GM12878 (cell line): ENCODE data around the gene GRIK3. TPM values are rescaled to one million over a fixed set of nuclear protein-coding genes. Genes with fewer than 3 reads are reported as not detected.

Experiments
- ATAC-seq: fragments of 200-7000 bp; cut with Tn5 transposase; 3 replicates; pipeline ENCODE4 v1.9.1; 2020; ENCODE audit warnings: mild to moderate bottlenecking, moderate library complexity
- BruUV-seq: library from RNA; stranded (reverse); fragments of 400-500 nt; replicated peaks from 2 replicates; lab custom pipeline; 2021; lab: Mats Ljungman, UMichigan
- CTCF ChIA-PET: fragments of 300-600 bp; sonication (Branson Sonifier 250); formaldehyde crosslinking; extraction: SDS; loops from one replicate; lab custom pipeline; 2021; ENCODE audit warnings: inconsistent platforms; lab: Yijun Ruan, JAX
- POLR2A ChIA-PET: fragments of 350-600 bp; formaldehyde crosslinking; extraction: SDS; loops from one replicate; lab custom pipeline; 2021; ENCODE audit warnings: inconsistent platforms; lab: Charles Lee
- RAD21 ChIA-PET: fragments of 300-600 bp; sonication (Branson Sonifier 250); formaldehyde crosslinking; loops from one replicate; lab custom pipeline; 2023; ENCODE audit warnings: antibody characterized with exemption; ENCODE audit not compliant: unreplicated experiment; lab: Charles Lee
- SMC1A ChIA-PET: fragments of 300-600 bp; sonication (Branson Sonifier 250); formaldehyde crosslinking; loops from one replicate; lab custom pipeline; 2023; ENCODE audit not compliant: unreplicated experiment, uncharacterized antibody; lab: Charles Lee
- DNase-seq: peaks from one replicate; pipeline ENCODE4 v3.0.0-alpha.2; 2011; ENCODE audit warnings: low read depth, low spot score
- FAIRE-seq: peaks from 3 replicates; lab custom pipeline; 2011; peaks lifted over from hg19 to GRCh38; lab: Jason Lieb, UNC
- H2AFZ ChIP-seq: 2 replicates; pipeline ENCODE4 v1.6.0; 2011; ENCODE audit warnings: low read depth, low read length, control low read depth; ENCODE audit not compliant: control insufficient read depth
- H3K27ac ChIP-seq: 2 replicates; pipeline ENCODE4 v1.5.1; 2011; ENCODE audit warnings: control low read depth; ENCODE audit not compliant: control insufficient read depth, insufficient read depth
- H3K27me3 ChIP-seq, 2 experiments: replicated peaks in 1 of 2; 2 replicates each; pipeline versions ENCODE4 v1.6.0 to v1.6.1; 2011; ENCODE audit warnings: low read length in 1 of 2; ENCODE audit not compliant: control insufficient read depth in 2 of 2, insufficient read depth in 2 of 2
- H3K36me3 ChIP-seq, 2 experiments: 2 replicates each; pipeline ENCODE4 v1.5.1; 2011; ENCODE audit warnings: low read length in 1 of 2; ENCODE audit not compliant: control insufficient read depth in 2 of 2, insufficient read depth in 2 of 2
- H3K4me1 ChIP-seq: 2 replicates; pipeline ENCODE4 v1.6.1; 2011; ENCODE audit warnings: mild to moderate bottlenecking, low read length, moderate library complexity, mixed read lengths; ENCODE audit not compliant: control insufficient read depth, insufficient read depth
- H3K4me2 ChIP-seq: 2 replicates; pipeline ENCODE4 v1.6.0; 2011; ENCODE audit warnings: control low read depth; ENCODE audit not compliant: control insufficient read depth, insufficient read depth
- H3K4me3 ChIP-seq: fragments of 200-600 bp; sonication (generic); 2 replicates; pipeline ENCODE4 v1.5.1; 2016
- H3K79me2 ChIP-seq: 2 replicates; pipeline ENCODE4 v1.6.0; 2011; ENCODE audit warnings: low read length; ENCODE audit not compliant: control insufficient read depth, insufficient read depth
- H3K9ac ChIP-seq: 2 replicates; pipeline ENCODE4 v1.8.0; 2011; ENCODE audit warnings: low read length, control low read depth, mixed read lengths; ENCODE audit not compliant: control insufficient read depth, insufficient read depth
- H3K9me3 ChIP-seq: replicated peaks from 3 replicates; pipeline ENCODE4 v1.5.1; 2011; ENCODE audit warnings: mild to moderate bottlenecking, low read length; ENCODE audit not compliant: control insufficient read depth, insufficient read depth
- H4K20me1 ChIP-seq: 2 replicates; pipeline ENCODE4 v1.6.0; 2011; ENCODE audit not compliant: control insufficient read depth, insufficient read depth
- CBX3 ChIP-seq: fragments of 200-600 bp; sonication (generic); IDR thresholded peaks from 2 replicates; pipeline ENCODE4 v1.6.1; 2016; ENCODE audit warnings: low read depth, borderline replicate concordance
- EP300 ChIP-seq, 2 experiments: fragments of 150-350 bp in 1 of 2; IDR thresholded peaks; 2 replicates each; pipeline ENCODE4 v1.6.1; 2011 to 2012; ENCODE audit warnings: low read depth in 2 of 2, low read length in 2 of 2, borderline replicate concordance in 1 of 2, improper control_type of control experiment in 1 of 2, inconsistent platforms in 1 of 2; ENCODE audit not compliant: control insufficient read depth in 1 of 2
- ESRRA ChIP-seq: IDR thresholded peaks from 2 replicates; pipeline ENCODE4 v1.6.1; 2012; ENCODE audit warnings: mild to moderate bottlenecking, low read length, improper control_type of control experiment
- IRF5 ChIP-seq: fragments of 450-650 bp; IDR thresholded peaks from 2 replicates; pipeline ENCODE4 v1.6.1; 2017; ENCODE audit warnings: borderline replicate concordance
- MTA2 ChIP-seq: fragments of 450-650 bp; IDR thresholded peaks from 2 replicates; pipeline ENCODE4 v1.6.1; 2016; ENCODE audit warnings: low read depth, mild to moderate bottlenecking, moderate library complexity
- RFX5 ChIP-seq: IDR thresholded peaks from 2 replicates; pipeline ENCODE4 v1.6.1; 2011; ENCODE audit warnings: low read depth, low read length, improper control_type of control experiment
- ZNF207 ChIP-seq: fragments of 450-650 bp; IDR thresholded peaks from 2 replicates; pipeline ENCODE4 v1.6.1; 2014; ENCODE audit warnings: antibody characterized with exemption, mild to moderate bottlenecking, borderline replicate concordance
- ZNF274 ChIP-seq: IDR thresholded peaks from one replicate; pipeline ENCODE4 v1.8.0; 2011; ENCODE audit not compliant: insufficient read length, insufficient read depth
- ZNF622 ChIP-seq: fragments of 450-650 bp; IDR thresholded peaks from 2 replicates; pipeline ENCODE4 v1.6.1; 2017; ENCODE audit warnings: mild to moderate bottlenecking, inconsistent platforms
- WGBS: methylation state at CpG from one replicate; pipeline ENCODE4 v1.1.6; 2016; ENCODE audit warnings: low lambda C conversion rate; ENCODE audit not compliant: insufficient replicate concordance, insufficient coverage; ENCODE audit errors: missing lambda C conversion rate; 5-methylcytosine and 5-hydroxymethylcytosine counted together
- in situ Hi-C: fragments of 300-500 bp; cut with MboI; formaldehyde crosslinking; loops from 9 replicates; pipeline ENCODE4 v1.14.3; 2018; ENCODE audit warnings: mixed read lengths
- intact Hi-C: fragments of 100-400 bp; cut with micrococcal nuclease; formaldehyde crosslinking; loops from one replicate; pipeline ENCODE4 v1.14.2; 2022; ENCODE audit not compliant: unreplicated experiment
- polyA plus RNA-seq, 11 experiments: library from polyadenylated mRNA; depleted of rRNA in 4 of 11; unstranded in 6 of 11; stranded (reverse) in 5 of 11; fragments of >200 nt; fragmentation: Nextera tagmentation in 4 of 11; fragmentation: Illumina TruSeq in 1 of 11; extraction: Ambion mirVana in 4 of 11; extraction: Trizol in 1 of 11; gene quantifications; 1 replicate in 1 of 11; 2 replicates in 10 of 11; pipeline versions ENCODE4 v1.2.1 to v1.2.3, GENCODE V29; 2011 to 2016; ENCODE audit warnings: inconsistent platforms in 2 of 11, missing spikeins in 2 of 11, low read depth in 1 of 11
- total RNA-seq, 4 experiments: library from RNA; depleted of rRNA in 3 of 4; stranded (reverse); fragments of >200 nt in 3 of 4; fragmentation: Illumina TruSeq in 1 of 4; extraction: Trizol in 1 of 4; gene quantifications; 2 replicates each; pipeline versions ENCODE4 v1.2.1 to v1.2.3, GENCODE V29; 2013 to 2021

GRIK3 gene
- total and polyA plus RNA-seq, 10 of the 15 experiments (the other 5 are each of a cell fraction or from before 2014, with no cell fraction given) = not detected

- no peaks in the 10 kb centered on the region; a peak in 1 of 4 replicates for H3K27me3 ChIP-seq
- H3K27ac ChIP-seq = no peak overlapping the region
- WGBS = 0% methylated on average over 2 of the region's 2 CpGs
- H3K9ac ChIP-seq = no peak overlapping the region
- no peaks in the 10 kb centered on the region for H3K9me3 ChIP-seq
- H4K20me1 ChIP-seq = no peaks in the 10 kb centered on the region
- ChIA-PET RAD21 (no interaction called here), POLR2A (no interaction called here), CTCF (no interaction called here)
- BruUV-seq = no TSS peak
- no peak overlapping the region for H3K4me3 ChIP-seq
- H3K4me1 ChIP-seq = no peaks in the 10 kb centered on the region
- in situ Hi-C loops (no loop called here), intact Hi-C loops (no loop called here)
- no peaks in the 10 kb centered on the region for H3K36me3 ChIP-seq
- H2AFZ ChIP-seq = no peak overlapping the region
- ATAC-seq (no peak), FAIRE-seq (no peak), DNase-seq (no peak)
- no peak overlapping the region for H3K4me2 ChIP-seq
- TF ChIP-seq EP300 (IDR thresholded peaks at IDR 0.05; ENCODE audit: borderline replicate concordance in 1 of 2, control insufficient read depth in 1 of 2, low read depth in 2 of 2, low read length in 2 of 2) (no peak), RFX5 (no peak), IRF5 (no peak), MTA2 (no peak), ZNF207 (no peak)
- TF ChIP-seq, all 136 proteins: peak for 0
- SMC1A ChIA-PET = no interaction called here
- no peaks in the 10 kb centered on the region for H3K79me2 ChIP-seq
These were observed 53.2 kb downstream of the GRIK3 start for GRCh38 chr1:36981126-36981525.

GRCh38 chr1:36977731-36978406 is 56.4 kb downstream of the GRIK3 start:
- POLR2A ChIA-PET = no interaction called here
- FAIRE-seq = no peak
- Histone ChIP-seq H3K27ac (no peak overlapping the region), H3K9me3 (no peaks in the 10 kb centered on the region), H3K4me2 (no peak overlapping the region), H3K4me1 (no peaks in the 10 kb centered on the region), H2AFZ (no peak overlapping the region), H3K27me3 (no peaks in the 10 kb centered on the region; a peak in 1 of 4 replicates), H3K36me3 (no peaks in the 10 kb centered on the region), H3K4me3 (no peak overlapping the region), H3K9ac (no peak overlapping the region), H3K79me2 (no peaks in the 10 kb centered on the region), H4K20me1 (no peaks in the 10 kb centered on the region)
- BruUV-seq = no TSS peak
- RAD21 ChIA-PET = no interaction called here
- SMC1A ChIA-PET = no interaction called here
- WGBS = 25% methylated on average over 9 of the region's 9 CpGs
- CTCF ChIA-PET = no interaction called here
- intact Hi-C loops = no loop called here
- DNase-seq = no peak
- TF ChIP-seq CBX3 (no peak), ZNF622 (no peak), ZNF274 (no peak), ESRRA (no peak)
- no peak for ATAC-seq
- in situ Hi-C loops = no loop called here
